Cardiac fibroblast (primary cell): ENCODE measurements around the gene EEF1AKMT4.
A peak's percentile ranks its signal among the peaks of the same experiment; 100 is the strongest.

Experiments
- DNase-seq, 2 donors: peaks; one replicate each; pipeline versions ENCODE4 v3.0.0 to v3.0.0-alpha.2; 2010; ENCODE audit warnings: low read depth in 2 of 2
- H3K4me3 ChIP-seq, 2 donors: replicated peaks in 1 of 2; 1 replicate in 1 of 2; 2 replicates in 1 of 2; pipeline ENCODE4 v1.5.1; 2011; ENCODE audit warnings: low read depth in 2 of 2, low read length in 2 of 2, mild to moderate bottlenecking in 2 of 2, moderate library complexity in 1 of 2
- TF ChIP-seq, protein P1 (sequence below): IDR thresholded peaks from one replicate; pipeline ENCODE4 v1.5.1; 2011; ENCODE audit warnings: low read depth, mild to moderate bottlenecking, low read length, inconsistent platforms

The EEF1AKMT4 gene

DNA sequence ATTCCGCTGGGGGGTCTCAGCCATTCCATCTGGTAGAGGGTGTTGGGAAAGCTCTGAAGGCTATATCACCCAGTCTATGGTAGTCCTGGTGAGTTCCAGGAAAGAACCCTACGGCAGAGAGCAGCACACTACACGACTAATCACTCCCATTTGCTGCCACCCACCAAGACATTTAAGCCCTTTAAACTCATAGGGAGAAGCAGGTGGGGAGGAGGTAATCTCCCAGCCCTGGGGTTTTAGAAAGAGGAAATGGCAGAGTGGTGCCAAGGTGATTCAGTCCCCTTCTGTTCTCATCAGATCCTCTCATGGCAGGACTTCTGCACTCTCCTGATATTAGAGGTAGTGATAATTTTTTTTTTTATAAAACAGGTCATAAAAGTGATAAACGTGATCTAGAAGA, 30.7 kb upstream of the EEF1AKMT4 start:
- H3K4me3 ChIP-seq: no peak overlapping the region
- TF ChIP-seq, protein P1, sequence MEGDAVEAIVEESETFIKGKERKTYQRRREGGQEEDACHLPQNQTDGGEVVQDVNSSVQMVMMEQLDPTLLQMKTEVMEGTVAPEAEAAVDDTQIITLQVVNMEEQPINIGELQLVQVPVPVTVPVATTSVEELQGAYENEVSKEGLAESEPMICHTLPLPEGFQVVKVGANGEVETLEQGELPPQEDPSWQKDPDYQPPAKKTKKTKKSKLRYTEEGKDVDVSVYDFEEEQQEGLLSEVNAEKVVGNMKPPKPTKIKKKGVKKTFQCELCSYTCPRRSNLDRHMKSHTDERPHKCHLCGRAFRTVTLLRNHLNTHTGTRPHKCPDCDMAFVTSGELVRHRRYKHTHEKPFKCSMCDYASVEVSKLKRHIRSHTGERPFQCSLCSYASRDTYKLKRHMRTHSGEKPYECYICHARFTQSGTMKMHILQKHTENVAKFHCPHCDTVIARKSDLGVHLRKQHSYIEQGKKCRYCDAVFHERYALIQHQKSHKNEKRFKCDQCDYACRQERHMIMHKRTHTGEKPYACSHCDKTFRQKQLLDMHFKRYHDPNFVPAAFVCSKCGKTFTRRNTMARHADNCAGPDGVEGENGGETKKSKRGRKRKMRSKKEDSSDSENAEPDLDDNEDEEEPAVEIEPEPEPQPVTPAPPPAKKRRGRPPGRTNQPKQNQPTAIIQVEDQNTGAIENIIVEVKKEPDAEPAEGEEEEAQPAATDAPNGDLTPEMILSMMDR: no peak
- DNase-seq: no peak

DNA sequence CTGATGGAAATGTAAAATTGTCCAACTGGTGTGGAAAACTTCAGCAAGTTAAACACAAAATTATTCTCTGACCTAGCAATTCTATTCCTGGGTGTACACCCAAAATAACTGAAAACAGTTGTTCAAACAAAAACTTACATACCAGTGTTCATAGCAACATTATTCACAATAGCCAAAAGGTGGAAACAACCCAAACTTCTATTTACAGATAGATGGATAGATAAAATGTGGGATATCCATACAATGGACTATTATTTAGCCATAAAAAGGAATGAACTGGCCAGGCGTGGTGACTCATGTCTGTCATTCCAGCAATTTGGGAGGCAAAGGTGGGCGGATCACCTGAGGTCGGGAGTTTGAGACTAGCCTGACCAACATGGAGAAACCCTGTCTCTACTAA, 27.0 kb upstream of the EEF1AKMT4 start:
- DNase-seq: peak in 1 of 2 donors; percentile 25
- TF ChIP-seq, protein P1: no peak
- no peak overlapping the region for H3K4me3 ChIP-seq

DNA sequence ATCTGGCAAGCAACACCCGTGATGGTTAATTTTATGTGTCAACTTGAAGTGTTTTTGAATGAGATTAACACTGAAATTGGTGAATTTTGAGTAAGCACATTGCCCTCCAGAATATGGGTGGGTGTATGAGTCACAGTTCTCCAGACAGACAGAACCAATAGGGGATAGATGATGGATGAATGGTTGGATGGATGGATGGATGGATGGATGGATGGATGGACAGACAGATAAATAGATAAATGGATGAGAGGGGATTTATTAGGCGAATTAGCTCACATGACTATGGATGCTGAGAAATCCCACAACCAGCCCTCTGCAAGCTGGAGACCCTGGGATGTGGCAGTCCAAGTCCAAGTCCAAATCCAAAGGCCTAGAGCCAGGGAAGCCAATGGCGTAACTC, 25.5 kb upstream of the EEF1AKMT4 start:
- TF ChIP-seq, protein P1: no peak
- no peak for DNase-seq
- no peak overlapping the region for H3K4me3 ChIP-seq

DNA sequence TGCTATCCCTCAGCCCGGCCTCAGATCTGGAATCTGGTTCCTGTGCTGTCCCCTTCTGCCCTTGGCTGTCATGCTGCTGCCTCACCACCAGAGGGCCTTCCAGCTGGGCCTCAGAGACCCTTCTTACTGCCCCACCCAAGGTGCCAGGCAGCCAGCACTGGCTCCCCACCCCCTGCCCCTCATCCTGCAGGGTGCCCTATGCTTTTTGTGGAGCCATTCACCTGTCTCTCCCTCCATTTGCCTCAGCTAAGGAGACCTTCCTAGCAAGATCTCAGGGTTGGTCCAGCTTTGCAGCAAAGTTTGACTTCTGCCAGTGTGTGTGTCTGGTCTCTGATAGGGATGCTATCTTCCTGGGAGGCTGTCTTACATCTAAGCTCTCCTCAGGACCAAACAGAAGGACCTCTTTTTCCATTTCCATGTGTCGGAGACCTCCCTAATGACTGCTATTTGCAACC, 22.0 kb upstream of the EEF1AKMT4 start:
- DNase-seq: peak; percentile 33 to 40
- H3K4me3 ChIP-seq: no peak overlapping the region
- TF ChIP-seq, protein P1: peak; percentile 94

DNA sequence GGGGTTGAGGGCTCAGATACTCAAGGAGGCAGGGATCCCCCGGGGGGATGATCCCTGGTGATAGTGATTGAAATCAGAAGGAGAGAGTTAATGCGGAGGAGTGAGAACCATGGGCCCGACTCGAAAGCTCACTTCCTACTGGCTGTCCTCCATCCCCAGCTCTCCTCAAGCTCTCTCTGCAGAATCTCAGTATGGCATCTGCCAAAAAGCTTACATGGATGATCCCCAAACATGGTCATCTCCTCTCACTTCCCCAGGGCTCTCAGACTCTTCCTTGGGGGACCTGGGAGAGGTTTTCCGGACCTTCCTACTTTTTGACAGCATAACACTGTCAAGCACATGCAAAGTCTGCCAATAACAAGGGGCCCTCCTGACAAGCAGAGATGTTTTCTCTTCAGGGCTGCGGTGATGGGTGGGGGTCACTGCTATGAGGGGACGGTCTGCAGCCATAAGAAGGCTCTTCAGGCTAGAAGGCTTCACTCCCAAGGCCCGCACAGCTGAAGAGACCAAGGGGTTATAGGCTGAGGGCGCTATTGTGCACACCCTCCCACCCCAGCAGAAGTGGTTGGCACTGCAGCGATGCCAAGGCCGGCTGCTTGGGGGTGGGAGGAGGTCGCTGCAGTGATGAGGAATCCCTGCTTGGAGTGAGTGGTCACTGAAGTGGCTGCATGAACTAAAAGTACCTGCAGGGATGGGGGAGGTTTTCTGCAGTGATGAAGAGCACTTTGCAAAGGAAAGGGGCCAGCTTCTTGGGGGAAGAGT, 20.9 kb upstream of the EEF1AKMT4 start:
- TF ChIP-seq, protein P1: no peak

DNA sequence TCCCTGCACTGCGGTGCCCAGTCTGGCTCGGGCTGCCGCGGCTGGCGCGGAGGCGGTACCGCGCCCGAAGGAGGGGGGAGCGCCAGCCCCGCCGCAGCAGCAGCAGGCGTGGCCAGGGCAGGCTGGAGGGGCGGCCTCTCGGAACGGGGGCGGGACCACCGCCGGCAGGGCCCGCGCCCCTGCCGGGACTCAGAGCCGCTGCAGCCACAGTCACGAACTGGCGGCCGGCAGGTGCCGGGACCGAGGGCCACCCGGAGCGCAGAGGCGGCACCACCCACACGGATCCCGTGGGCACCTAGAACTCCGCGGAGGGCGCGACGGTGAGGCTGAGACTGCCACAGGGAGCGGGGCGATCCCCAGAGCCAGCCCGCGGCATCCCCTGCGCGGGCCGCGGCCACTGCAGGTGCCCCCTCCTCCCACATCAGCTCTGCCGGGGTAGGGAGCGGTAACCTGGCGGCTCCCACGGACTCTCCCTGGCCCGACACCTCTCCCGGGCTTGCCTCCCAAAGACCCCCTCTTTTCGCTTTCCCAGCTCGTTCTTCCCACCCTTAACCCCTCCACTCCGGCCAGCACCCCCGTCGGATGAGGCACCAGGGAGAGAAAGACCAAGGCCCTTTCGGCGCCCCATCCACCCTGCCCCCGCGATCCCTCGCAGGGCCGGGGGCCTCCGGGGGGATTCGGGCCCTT, 19.9 kb upstream of the EEF1AKMT4 start, which contains the start of gene VWA5B2:
Gene VWA5B2 (plus strand): TSS at position 192 of the 687 bp plus-strand sequence. CDS start 944 bp downstream, outside the sequence.
- peak in 1 of 2 donors; percentile 42 for DNase-seq
- TF ChIP-seq, protein P1: no peak
- H3K4me3 ChIP-seq: peak within 1 kb of the TSS; percentile 21 to 30

More for the DNA sequence above, 20.9 kb upstream of the EEF1AKMT4 start:
- DNase-seq: no peak
- no peak overlapping the region for H3K4me3 ChIP-seq
